Measurements from ENCODE around the gene FZD10.

Gene FZD10

DNA sequence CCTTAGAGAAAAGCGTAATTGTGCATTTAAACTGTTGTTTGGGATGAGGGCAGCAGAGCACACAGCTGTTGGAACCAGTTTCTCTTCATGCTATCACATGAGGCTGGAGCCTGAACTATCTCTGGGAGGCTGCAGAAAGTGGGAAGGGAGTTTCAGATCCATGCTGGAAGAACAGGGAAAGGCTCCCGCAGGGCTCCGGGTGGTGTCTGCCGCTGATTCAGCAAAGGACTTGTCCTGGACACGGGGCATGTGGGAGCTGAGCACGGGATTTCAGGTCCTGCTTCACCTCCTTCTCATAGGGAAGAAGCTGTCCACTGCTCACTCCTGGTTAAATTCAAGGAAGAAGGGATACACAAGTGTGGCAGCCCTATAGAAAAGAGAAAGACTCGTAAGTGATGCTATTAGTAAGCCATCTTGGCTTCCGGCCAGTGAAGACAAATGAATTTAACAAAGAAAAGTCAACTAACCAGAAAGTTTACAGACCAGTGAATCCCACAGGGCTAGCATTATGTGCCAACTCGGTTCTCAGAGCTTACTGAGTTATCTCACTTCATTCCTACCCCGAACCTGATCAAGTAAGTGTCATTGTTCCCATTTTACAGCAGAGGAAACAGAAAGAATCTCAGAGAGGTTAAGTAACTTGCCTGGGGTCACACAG is 6.7 kb upstream of the FZD10 start:
- TF ChIP-seq FOXM1 (IDR thresholded peaks at IDR 0.05; ENCODE audit: borderline replicate concordance, low read depth) (no peak), NFIC (IDR thresholded peaks at IDR 0.05) (no peak), TEAD4 (IDR thresholded peaks at IDR 0.05) (no peak), YY1 (IDR thresholded peaks at IDR 0.05; ENCODE audit: low read depth) (no peak), CREB1 (IDR thresholded peaks at IDR 0.05; ENCODE audit: low read depth) (no peak), EP300 (IDR thresholded peaks at IDR 0.05; ENCODE audit: borderline replicate concordance) (no peak)
- TF ChIP-seq, protein P1, sequence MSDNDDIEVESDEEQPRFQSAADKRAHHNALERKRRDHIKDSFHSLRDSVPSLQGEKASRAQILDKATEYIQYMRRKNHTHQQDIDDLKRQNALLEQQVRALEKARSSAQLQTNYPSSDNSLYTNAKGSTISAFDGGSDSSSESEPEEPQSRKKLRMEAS (IDR thresholded peaks at IDR 0.05) = no peak

DNA sequence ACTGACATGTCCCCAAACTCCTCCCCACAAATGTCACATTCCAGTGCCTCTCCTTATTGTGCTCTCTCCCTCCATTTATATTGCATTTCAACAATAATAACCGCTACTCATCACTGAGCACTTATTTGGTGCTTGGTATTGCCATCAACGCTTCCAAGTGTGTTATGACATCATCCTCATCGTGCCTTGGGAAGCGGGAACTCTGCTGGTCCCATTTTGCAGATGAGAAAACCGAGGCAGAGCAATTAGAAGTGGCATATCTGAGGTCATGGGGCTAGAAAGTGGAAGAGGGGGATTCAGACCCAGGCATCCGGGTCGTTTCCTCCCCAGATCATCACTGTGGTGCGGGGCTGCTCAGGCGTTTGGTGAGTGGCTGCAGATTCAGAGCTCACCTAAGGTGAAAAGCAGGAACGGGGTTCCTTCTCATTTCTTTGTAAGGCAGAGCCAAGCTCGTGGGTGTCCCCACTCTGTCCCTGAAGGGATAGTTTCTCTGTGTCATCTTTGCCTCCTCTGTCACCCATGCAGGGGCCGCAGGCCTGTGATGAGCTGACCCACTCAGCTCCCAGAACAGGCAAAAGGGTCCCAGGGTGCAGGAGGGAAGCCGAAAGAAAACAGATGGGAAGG is 5.5 kb upstream of the FZD10 start:
- no peak for TF ChIP-seq EGR1 (IDR thresholded peaks at IDR 0.05)
- no peak for TF ChIP-seq ZBTB7A (IDR thresholded peaks at IDR 0.05; ENCODE audit: low read depth)
- no peak for TF ChIP-seq TAF1 (IDR thresholded peaks at IDR 0.05; ENCODE audit: low read depth)
- TF ChIP-seq YY1 (IDR thresholded peaks at IDR 0.05; ENCODE audit: low read depth) = no peak
- no peak for TF ChIP-seq RAD21 (IDR thresholded peaks at IDR 0.05; ENCODE audit: low read depth)
- TF ChIP-seq FOXM1 (IDR thresholded peaks at IDR 0.05; ENCODE audit: borderline replicate concordance, low read depth) = no peak
- TF ChIP-seq EP300 (IDR thresholded peaks at IDR 0.05; ENCODE audit: borderline replicate concordance) = no peak
- no peak for TF ChIP-seq TEAD4 (IDR thresholded peaks at IDR 0.05)
- TF ChIP-seq NFIC (IDR thresholded peaks at IDR 0.05) = no peak
- no peak for TF ChIP-seq CREB1 (IDR thresholded peaks at IDR 0.05; ENCODE audit: low read depth)
- TF ChIP-seq, protein P2, sequence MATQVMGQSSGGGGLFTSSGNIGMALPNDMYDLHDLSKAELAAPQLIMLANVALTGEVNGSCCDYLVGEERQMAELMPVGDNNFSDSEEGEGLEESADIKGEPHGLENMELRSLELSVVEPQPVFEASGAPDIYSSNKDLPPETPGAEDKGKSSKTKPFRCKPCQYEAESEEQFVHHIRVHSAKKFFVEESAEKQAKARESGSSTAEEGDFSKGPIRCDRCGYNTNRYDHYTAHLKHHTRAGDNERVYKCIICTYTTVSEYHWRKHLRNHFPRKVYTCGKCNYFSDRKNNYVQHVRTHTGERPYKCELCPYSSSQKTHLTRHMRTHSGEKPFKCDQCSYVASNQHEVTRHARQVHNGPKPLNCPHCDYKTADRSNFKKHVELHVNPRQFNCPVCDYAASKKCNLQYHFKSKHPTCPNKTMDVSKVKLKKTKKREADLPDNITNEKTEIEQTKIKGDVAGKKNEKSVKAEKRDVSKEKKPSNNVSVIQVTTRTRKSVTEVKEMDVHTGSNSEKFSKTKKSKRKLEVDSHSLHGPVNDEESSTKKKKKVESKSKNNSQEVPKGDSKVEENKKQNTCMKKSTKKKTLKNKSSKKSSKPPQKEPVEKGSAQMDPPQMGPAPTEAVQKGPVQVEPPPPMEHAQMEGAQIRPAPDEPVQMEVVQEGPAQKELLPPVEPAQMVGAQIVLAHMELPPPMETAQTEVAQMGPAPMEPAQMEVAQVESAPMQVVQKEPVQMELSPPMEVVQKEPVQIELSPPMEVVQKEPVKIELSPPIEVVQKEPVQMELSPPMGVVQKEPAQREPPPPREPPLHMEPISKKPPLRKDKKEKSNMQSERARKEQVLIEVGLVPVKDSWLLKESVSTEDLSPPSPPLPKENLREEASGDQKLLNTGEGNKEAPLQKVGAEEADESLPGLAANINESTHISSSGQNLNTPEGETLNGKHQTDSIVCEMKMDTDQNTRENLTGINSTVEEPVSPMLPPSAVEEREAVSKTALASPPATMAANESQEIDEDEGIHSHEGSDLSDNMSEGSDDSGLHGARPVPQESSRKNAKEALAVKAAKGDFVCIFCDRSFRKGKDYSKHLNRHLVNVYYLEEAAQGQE (IDR thresholded peaks at IDR 0.05; ENCODE audit: low read depth) = no peak
- TF ChIP-seq CEBPB (IDR thresholded peaks at IDR 0.05) = no peak
- TF ChIP-seq, protein P3, sequence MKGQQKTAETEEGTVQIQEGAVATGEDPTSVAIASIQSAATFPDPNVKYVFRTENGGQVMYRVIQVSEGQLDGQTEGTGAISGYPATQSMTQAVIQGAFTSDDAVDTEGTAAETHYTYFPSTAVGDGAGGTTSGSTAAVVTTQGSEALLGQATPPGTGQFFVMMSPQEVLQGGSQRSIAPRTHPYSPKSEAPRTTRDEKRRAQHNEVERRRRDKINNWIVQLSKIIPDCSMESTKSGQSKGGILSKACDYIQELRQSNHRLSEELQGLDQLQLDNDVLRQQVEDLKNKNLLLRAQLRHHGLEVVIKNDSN (IDR thresholded peaks at IDR 0.05) = no peak
- TF ChIP-seq, protein P1 (IDR thresholded peaks at IDR 0.05) = no peak

DNA sequence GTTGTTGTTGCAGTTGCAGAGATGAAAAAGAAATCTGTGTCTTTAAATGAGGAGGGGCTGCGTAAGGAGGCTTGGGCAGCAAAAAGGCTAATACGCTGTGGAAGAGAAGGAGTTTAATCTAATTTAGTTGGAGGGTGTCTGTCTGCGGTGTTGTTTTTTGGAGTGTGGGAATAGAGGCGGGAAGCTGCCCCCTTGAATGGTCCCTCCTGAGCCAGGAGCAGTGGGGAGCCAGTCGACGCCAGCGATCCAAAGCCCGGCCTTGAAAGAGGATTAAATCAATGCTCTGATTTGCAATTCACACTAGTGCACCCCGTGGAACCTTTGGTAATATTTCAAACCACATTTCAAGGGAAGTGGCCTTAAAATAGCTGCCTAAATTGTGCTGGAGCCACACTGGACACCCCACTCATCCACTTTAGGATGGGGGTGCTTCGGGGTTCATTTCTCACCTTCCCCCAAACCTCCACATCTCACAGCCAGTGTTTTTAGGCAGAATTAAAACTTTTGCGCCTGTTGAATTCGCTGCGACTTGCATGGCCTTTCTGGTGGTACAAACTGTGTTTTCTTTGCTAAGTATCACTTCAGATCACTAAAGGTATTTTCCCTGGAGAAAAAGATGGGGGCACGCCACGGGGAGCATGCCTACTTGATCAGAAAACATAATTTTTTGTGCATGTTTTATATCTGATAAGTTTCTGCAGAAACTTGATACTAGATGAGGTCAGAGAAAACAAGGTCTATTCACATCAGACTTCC is 4.1 kb upstream of the FZD10 start:
- no peak for TF ChIP-seq TCF12 (IDR thresholded peaks at IDR 0.05; ENCODE audit: low read depth)
- TF ChIP-seq, protein P3 (IDR thresholded peaks at IDR 0.05) = no peak
- TF ChIP-seq RAD21 (IDR thresholded peaks at IDR 0.05; ENCODE audit: low read depth) = no peak
- no peak for TF ChIP-seq CREB1 (IDR thresholded peaks at IDR 0.05; ENCODE audit: low read depth)
- no peak for TF ChIP-seq TEAD4 (IDR thresholded peaks at IDR 0.05)

DNA sequence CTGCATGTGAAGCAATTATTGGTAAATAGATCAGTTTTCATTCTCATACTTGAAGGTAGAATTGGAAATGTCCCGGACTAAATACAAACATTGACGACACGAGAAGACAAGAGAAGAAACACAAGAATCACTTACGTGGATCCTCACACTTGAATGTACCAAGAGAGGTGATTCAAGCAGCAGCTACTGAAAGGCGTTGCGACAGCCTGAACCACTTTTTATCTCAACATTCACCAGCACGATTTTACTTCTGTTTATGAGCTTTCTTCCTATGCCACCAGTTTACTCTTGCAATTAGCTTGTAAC is 3.6 kb upstream of the FZD10 start:
- TF ChIP-seq, protein P2 (IDR thresholded peaks at IDR 0.05; ENCODE audit: low read depth) = no peak
- no peak for TF ChIP-seq ZBTB7A (IDR thresholded peaks at IDR 0.05; ENCODE audit: low read depth)
- TF ChIP-seq TEAD4 (IDR thresholded peaks at IDR 0.05) = no peak
- TF ChIP-seq, protein P3 (IDR thresholded peaks at IDR 0.05) = no peak
- TF ChIP-seq, protein P1 (IDR thresholded peaks at IDR 0.05) = no peak
- TF ChIP-seq RAD21 (IDR thresholded peaks at IDR 0.05; ENCODE audit: low read depth) = no peak
- TF ChIP-seq YY1 (IDR thresholded peaks at IDR 0.05; ENCODE audit: low read depth) = no peak
- no peak for TF ChIP-seq TCF12 (IDR thresholded peaks at IDR 0.05; ENCODE audit: low read depth)
- TF ChIP-seq CREB1 (IDR thresholded peaks at IDR 0.05; ENCODE audit: low read depth) = no peak
- TF ChIP-seq NFIC (IDR thresholded peaks at IDR 0.05) = no peak
- TF ChIP-seq TAF1 (IDR thresholded peaks at IDR 0.05; ENCODE audit: low read depth) = no peak
- TF ChIP-seq FOXM1 (IDR thresholded peaks at IDR 0.05; ENCODE audit: borderline replicate concordance, low read depth) = no peak
- no peak for TF ChIP-seq EGR1 (IDR thresholded peaks at IDR 0.05)
- TF ChIP-seq CEBPB (IDR thresholded peaks at IDR 0.05) = no peak

DNA sequence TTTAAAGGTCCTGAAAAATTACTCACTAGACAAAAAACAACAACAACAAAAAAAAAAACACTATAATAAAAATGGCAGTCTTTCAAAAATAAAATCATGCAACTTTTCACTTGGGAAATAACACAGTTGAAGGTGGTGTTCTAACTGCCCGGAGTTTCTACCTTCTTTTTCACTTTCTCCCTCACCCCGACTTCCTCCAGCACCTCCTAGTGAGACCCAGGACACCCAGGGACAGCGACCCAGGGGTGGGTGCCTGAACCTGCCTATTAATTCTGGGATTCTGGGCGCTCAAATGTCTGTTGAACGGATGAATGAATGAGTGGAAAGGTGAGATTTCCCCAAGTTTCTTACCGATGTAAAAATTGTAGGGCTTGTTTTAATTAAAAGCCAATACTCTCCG is 2.0 kb upstream of the FZD10 start:
- TF ChIP-seq ZBTB7A (IDR thresholded peaks at IDR 0.05; ENCODE audit: low read depth) = no peak
- TF ChIP-seq, protein P2 (IDR thresholded peaks at IDR 0.05; ENCODE audit: low read depth) = no peak
- TF ChIP-seq TEAD4 (IDR thresholded peaks at IDR 0.05) = no peak
- no peak for TF ChIP-seq NFIC (IDR thresholded peaks at IDR 0.05)
- no peak for TF ChIP-seq TCF12 (IDR thresholded peaks at IDR 0.05; ENCODE audit: low read depth)
- TF ChIP-seq, protein P1 (IDR thresholded peaks at IDR 0.05) = no peak
- no peak for TF ChIP-seq EGR1 (IDR thresholded peaks at IDR 0.05)
- TF ChIP-seq CREB1 (IDR thresholded peaks at IDR 0.05; ENCODE audit: low read depth) = no peak
- TF ChIP-seq RAD21 (IDR thresholded peaks at IDR 0.05; ENCODE audit: low read depth) = no peak
- no peak for TF ChIP-seq YY1 (IDR thresholded peaks at IDR 0.05; ENCODE audit: low read depth)
- no peak for TF ChIP-seq CEBPB (IDR thresholded peaks at IDR 0.05)
- no peak for TF ChIP-seq EP300 (IDR thresholded peaks at IDR 0.05; ENCODE audit: borderline replicate concordance)
- TF ChIP-seq, protein P3 (IDR thresholded peaks at IDR 0.05) = no peak
- TF ChIP-seq TAF1 (IDR thresholded peaks at IDR 0.05; ENCODE audit: low read depth) = no peak
- TF ChIP-seq FOXM1 (IDR thresholded peaks at IDR 0.05; ENCODE audit: borderline replicate concordance, low read depth) = no peak
